DMS114 treated with DMSO at 0.1 percent for 48 hours (cell line): Measurements from ENCODE around the gene ADM2.
A peak's percentile ranks its signal among the peaks of the same experiment; 100 is the strongest.

Source experiments
- DNase-seq: peaks from one replicate; lab custom pipeline; 2025; ENCODE audit not compliant: unreplicated experiment; lab: John Stamatoyannopoulos, UW

Gene ADM2

DNA sequence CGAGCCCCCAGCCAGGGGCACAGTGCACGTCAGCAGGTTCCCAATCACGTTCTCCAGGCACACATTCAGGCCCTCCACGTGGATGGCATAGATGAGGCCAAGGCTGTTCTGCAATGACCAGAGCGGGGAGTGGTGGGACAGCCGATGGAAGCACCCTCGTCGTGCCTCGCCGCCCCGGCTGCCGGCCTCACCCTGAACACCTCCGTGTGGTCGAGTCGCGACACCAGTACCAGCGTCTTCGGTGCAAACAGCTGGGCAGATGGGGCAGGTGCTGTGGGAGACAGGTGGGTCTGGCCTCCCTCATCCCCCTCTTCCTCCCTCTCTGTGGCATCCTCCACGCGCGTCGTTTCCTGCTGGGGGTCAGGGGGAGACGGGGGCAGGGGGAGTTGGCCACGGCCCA is 14.0 kb upstream of the ADM2 start:
- no peak for DNase-seq

DNA sequence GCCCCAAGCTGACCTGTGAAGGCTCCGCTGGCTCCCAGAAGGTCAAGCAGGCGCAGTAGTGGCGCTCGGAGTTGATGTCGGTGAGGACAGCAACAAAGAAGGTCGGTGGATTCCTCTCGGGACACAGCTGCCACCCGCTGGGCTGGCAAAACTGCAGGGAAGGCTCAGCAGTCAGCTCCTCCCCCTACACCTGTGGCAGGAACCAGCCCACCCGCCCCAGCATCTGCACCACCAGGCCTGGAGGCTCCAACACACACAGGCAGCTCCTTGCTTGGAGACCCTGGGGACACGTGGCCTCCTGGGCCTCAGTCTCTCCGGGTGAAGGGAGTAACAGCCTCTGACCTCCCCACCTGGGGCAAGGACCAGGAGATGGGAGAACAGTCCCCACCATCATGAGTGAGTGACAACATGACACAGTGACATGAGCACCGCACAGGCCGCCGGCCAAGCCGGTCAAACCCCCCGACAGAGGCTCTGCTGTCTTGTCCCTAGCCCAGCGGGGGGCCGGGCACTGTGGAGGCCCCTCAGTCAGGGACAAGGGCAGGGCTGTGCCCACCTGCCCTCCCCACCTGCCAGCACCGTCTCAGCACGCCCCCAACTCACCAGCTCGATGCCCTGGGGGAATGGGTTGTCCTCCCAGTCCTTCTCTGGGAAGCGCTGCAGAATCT is 13.4 kb upstream of the ADM2 start:
- DNase-seq = no peak

GRCh38 chr22:50468626-50469025 is 12.7 kb upstream of the ADM2 start:
- no peak for DNase-seq

DNA sequence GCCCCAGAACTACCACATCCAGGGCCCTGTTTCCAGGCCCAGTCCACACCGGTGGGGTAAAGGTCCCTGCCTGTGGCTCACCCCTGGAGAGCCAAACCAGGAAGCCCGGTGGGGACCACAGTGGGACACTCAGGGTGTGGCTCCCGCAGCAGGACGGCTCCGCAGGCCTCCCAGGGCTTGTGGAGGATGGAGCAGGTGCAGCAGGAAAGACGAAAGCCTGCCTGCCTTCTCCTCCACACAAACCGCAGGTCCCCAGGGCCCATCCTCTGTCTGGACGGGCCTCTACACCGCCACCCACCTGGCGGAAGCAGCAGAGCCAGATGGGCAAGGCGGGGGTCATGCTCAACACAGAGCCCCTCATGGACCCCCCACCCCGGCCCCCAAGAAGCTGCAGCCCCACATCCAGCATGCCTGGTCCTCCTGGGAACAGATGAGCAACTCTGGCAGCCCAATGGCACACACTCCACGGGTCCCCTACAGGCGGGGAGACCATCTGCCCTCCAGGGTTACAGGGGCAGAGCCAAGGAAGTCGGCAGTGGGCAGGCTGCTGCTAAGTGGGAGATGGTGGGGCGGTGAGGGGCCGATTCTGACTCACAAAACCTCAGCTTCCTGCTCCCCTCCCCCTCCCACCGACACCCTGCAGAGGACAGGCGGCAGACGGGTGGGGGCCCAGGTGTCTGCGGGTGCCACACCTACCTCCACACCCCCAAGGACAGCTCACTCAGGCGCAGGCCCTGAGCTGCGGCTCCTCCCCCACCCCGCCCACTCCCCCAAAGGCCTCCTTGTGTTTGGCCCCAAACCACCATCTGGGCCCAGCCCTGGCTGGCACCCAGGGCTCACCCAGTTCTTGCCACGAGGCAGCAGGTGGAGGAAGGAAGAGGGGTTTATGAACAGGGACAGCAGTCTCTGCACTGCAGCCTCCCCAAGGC is 11.7 kb upstream of the ADM2 start:
- no peak for DNase-seq

DNA sequence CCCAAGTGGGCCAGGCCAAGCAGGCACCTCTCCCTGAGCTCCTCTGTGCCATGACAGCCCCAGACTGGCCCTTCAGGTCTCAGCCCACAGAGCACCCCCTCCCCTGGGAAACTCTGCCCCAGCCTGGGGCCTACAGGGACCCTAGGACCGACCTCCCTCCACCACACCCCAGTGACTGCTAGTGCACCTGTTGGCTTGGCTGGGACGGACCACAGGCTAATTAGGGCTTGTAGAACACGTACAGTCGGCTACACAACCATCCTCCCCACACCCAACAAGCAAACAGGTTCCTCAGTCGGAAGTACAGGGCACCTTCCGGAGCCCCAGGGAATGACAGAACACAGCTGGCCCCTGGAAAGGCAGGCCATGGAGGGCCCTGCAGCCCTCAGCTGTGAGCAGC is 10.9 kb upstream of the ADM2 start:
- no peak for DNase-seq

- DNase-seq = no peak
Measured at GRCh38 chr22:50471197-50471847, 10.0 kb upstream of the ADM2 start.

- no peak for DNase-seq
Measured at GRCh38 chr22:50471962-50472361, 9.4 kb upstream of the ADM2 start.

DNA sequence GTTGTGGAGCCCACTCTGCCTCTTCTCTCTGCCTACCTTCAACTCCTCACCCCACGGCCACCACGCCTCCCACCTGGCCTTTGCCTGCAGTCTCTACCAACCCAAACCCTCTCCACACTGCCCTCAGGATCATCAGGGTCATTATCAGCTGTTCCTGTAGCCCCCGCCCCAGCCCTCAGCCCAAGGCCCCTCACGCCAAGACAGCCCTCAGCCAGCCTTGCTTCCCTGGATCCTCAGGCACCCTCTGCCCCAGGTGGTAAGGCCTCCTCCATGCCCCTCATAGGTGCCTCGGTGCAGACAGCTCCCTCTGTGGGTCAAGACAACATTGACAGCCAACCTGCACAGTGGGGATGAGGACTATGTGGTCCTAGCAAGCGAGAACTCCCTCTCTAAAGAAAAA is 8.3 kb upstream of the ADM2 start:
- DNase-seq = no peak

DNA sequence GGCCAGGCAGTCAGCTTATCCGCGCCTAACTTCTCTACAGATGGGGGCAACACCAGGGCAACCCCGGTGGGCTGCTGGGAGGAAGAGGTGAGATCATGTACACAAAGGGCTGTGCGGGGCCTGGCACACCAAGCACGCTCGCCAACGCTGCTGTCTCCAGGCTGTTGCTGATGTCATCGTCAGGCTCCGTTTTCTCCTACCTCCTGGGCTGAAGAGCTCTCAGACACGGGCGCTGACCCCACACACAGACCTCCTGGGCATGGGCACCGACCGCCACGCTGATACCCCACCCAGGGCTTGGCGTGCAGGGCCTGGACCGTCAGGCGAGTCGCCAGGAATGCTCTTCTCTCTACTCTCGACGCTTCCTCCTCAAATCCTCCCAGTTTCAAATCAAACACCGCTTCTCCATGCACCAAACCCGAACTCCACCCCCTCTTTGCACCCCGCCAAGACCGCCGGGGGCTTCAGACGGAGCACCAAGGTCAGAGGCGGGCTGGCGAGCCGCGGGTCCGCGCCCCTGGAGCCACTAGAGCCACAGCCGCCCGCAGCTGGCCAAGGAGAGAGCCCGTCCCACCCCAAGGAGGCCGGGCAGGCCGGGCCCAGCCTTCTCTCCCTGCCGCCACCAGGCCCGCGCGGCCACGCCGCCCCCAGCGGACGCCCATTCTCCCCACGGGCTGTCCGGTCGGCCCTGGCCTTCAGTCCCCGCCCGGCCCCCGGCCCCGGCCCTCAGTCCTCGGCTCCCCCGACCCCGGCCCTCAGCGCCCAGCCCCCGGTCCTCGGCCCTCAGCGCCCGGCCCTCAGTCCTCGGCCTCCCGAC is 7.3 kb upstream of the ADM2 start:
- no peak for DNase-seq

GRCh38 chr22:50474710-50475651 is 6.4 kb upstream of the ADM2 start, which contains the start of gene SBF1:
SBF1 (minus strand) TSS chr22:50475035; CDS start chr22:50474840, 195 bp downstream.
- DNase-seq = peak; percentile 61

DNA sequence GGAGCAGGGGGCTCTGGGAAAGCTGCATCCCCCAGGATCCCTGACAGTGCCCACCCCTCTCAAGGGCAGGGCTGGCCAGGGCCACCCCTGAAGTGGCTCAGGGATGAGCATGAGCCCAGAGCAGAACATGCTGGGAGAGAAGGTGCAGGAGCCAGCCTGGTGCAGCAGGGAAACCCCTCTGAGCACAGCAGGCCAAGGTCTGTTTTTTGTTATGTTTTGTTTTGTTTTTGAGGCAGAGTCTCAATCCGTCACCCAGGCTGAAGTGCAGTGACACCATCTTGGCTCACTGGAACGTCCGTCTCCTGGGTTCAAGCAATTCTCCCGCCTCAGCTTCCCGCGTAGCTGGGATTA is 5.7 kb upstream of the ADM2 start:
- no peak for DNase-seq

DNA sequence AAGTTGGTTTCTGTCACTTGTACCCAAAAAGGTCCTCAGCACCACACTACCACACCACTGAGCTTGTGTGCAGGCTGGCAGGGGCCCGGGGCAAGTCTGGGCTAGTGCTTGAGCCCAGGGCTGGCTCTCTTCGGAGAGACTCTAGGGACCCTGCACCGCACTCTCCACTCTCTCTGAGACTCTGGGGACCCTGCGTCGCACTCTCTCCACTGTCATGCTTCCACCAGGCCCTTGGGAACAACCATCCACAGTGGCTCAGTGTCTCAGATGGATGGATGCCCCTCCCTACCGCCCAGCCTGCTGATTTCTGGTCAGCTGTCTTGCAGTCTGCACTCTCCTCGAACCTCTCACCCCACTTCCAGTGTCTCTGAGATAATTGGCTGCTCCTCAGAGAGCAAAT is 4.5 kb upstream of the ADM2 start:
- DNase-seq = no peak

DNA sequence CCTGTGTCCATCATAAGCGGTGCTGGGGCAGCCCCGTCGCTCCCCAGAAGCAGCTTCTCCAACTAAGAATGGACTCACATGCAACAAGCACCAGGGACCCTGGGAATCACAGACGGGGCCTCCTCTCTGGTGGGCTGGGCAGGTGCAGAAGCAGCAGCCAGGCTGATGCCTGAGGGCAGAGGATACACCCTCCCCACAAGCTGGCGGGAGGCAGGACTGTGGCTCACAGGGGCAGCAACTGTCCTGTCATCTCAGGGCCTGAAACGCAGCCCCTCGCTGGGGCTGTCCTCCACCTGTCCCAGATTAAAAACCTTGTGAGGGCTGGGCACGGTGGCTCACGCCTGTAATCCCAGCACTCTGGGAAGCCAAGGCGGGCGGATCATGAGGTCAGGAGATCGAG is 3.4 kb upstream of the ADM2 start:
- no peak for DNase-seq

DNA sequence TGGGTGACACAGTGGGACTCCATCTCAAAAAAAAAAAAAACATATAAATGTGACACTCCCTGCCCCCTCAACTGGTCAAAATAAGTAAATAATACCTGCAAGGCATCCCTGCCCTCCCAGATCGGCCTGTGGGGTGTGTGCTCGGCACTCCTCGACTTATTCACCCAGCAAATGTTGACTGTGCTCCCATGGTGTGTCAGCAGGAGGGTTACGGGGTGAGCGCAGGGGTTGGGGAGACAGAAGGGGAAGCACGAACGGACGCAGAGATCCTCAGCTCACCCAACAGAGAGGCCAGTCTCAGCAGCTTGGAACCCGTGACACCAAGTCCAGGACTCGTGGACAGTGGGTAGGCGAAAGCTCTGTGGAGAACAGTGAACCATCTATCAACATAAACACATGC is 1.6 kb upstream of the ADM2 start:
- DNase-seq = no peak

DNA sequence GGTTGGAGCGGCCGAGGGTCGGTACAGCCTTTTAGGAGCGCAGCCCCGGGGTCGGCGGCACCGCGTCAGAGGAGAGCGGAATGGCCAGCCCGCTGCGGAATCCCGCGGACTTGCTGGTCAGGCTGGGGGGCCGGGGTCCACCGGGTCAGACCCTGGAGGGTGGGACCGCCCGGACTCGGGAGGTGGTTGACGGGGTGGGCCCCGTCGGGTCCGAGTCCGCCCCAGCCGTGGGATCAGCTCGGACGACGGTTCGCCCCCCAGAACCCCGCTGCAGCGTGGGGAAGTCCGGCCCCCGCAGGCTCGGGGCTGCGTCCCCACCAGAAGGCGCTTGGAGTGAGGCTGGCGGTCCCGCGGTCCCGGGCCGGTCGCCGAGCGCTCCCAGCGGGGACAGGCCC is 301 bp upstream of the ADM2 start:
- DNase-seq = no peak

DNA sequence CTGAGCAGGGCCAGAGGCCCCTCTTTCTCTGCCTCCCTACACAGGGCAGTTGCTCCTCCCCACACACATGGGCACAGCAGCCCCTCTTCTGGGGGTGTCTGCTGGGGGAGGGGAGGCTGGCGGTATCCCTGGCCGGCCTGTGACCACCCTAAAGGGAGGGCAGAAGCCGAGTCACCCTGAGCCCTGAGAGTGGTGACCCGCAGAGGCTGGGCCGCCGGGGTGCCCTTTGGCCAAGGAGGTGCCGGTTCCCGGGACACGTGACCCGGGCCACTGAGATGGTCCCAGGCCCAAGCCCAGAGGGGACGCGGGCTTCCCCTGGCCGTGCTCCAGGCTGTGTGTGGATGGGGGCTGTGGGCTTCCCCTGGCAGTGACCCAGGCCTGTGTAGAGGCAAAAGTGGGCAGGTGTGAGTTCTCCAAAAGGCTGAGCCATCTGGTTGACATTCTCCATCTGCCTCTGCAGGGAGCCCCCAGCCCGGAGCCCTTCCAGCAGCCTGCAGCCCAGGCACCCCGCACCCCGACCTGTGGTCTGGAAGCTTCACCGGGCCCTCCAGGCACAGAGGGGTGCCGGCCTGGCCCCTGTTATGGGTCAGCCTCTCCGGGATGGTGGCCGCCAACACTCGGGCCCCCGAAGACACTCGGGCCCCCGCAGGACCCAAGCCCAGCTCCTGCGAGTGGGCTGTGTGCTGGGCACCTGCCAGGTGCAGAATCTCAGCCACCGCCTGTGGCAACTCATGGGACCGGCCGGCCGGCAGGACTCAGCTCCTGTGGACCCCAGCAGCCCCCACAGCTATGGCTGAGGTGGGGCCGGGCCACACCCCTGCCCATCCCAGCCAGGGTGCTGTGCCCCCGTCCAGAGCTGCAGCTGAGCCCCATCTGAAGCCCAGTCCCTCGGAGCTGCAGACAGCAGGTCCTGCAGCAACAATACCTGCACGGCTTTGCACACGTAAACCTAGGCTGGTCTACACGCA is 1.0 kb downstream of the ADM2 start:
- DNase-seq = no peak

DNA sequence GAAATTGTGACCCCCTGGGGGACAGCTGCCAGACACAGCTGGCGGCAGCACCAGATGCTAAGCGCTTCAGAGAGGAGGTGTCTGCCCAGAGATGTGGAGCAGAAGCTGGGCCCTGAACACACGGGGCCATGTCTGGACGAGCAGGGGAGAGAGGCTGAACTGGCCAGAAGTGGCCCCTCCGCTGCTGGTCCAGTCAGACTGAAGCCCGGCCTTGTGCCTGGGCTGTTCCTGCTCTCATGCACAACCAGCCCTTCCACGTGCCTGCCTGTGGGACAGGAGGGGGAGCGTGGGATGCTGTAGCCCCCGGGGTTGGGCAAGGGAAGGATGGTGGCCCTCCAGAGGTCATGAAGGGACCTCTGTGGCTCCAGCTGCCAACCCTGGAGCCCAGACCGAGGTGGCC is 1.8 kb downstream of the ADM2 start:
- no peak for DNase-seq

- DNase-seq = no peak
Measured at GRCh38 chr22:50483556-50483955, 2.2 kb downstream of the ADM2 start.
